Hippocampal formation (tissue), 2 donors: ENCODE measurements around the gene FANK1.

Source experiments
- DNase-seq, 2 donors: peaks; one replicate each; lab custom pipeline; 2025; lab: John Stamatoyannopoulos, UW

Gene FANK1

DNA sequence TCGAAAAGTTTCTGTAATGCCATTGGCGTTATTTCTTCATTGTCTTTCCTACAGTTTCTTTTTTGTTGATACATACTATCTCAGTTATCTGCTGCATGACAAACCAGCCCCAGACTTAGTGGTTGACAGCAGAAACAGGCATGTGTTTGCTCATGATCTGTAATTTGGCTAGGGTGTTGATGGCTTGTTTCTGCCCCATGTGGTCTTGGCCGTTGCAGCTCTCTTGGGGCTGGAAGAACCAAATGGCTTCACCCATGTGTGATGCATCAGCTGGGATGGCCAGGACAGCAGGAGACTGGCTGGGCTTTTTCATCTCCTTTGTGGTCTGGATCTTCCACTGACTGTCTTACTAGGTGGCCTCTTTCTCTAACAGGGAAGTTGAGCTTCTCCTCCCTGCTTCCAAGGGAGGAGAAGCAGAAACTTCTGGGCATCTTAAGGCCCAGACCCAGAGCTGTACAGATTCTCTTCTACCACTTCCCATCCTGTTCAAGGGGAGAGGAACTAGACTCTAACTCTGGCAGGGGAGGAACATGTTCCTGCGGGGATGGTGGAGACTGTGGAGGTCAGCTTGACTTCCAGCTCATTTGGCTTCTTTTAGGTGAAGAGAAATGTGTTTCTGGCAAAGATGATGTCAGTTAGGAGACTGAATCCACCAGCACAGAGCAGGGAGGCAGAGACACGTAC, 89.3 kb downstream of the FANK1 start:
- DNase-seq = no peak

- DNase-seq = no peak
These were observed 93.4 kb downstream of the FANK1 start for GRCh38 chr10:125989791-125990190.

GRCh38 chr10:125990974-125991373, 94.6 kb downstream of the FANK1 start:
- DNase-seq = no peak

- DNase-seq = no peak
These were observed 95.0 kb downstream of the FANK1 start for GRCh38 chr10:125991392-125991791.

DNA sequence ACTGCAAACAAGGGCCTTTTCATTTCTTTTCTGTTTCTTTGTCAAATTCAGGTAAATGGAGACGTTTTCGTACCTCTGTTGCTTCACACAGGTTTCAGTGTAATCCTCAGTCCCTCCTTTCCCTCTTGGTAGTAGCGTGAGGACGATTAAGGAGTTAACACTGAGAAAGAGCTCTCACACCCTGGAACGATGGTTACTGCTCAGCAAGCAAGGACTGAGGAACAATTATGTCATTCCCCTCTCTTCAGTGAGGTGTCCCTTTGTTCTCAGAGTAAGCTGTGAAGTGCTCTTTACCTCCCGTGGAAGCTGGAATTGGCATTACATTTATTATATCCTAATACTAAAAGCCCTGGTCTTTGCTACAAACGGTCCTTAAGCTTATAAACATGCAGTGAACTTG, 95.9 kb downstream of the FANK1 start:
- DNase-seq = no peak

DNA sequence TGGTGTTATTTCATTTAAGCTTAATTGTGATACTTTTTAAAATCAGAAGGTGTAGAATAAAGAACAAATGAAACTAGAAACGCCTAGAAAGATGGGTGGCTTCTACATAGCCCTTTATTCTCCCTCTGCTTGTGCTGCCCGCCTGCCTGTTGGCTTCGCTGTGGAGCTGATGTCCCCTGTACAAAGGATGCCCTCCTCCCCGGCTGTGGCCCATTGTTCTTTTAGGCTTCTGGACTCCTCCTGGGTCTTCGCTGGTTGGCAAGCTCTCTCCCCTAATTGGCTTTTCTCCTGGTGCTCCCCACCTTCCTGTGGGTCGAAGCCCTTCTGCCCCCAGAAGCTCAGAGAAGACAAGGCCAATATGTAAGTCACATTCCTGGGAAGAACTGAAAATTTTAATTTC, 98.2 kb downstream of the FANK1 start:
- DNase-seq = no peak

- DNase-seq = no peak
These were observed 99.5 kb downstream of the FANK1 start for GRCh38 chr10:125995726-125996304.

DNA sequence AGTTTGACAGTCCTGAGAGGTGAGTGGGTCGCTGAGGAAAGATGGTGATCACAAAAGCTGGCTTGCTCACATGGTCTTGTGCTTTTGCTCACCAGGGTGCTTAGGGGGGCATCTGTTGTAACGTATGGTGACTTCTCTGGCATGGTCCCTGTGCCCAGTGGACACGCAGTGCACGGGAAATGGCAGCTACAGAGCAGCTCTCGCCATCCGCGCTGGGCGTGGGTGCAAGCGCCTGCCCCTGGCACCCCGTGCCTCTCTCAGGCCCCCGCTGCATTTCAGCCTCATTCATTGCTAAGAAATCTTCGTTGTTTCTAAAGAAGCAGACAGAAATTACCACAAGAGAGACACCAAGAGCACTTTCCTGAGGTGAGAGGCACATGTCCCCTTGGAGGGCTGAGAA, 101.2 kb downstream of the FANK1 start:
- no peak for DNase-seq

DNA sequence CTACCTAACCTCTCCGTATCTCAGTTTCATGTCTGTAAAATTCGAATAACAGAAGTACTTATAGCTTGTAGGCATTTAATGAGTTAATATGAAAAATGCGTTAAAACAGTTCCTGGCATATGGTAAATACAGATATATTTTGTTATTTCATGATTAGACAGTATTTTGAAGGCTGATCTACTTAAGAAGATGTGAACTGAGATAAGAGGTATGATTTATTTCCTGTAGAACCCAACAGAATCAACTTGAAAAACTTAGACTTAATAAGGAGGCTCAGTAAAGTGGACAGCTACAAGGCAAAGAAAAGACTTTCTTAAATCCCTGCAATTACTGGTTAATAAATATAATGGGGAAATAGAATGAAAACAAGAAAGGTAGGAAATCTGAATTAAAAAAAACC, 103.3 kb downstream of the FANK1 start:
- no peak for DNase-seq

DNA sequence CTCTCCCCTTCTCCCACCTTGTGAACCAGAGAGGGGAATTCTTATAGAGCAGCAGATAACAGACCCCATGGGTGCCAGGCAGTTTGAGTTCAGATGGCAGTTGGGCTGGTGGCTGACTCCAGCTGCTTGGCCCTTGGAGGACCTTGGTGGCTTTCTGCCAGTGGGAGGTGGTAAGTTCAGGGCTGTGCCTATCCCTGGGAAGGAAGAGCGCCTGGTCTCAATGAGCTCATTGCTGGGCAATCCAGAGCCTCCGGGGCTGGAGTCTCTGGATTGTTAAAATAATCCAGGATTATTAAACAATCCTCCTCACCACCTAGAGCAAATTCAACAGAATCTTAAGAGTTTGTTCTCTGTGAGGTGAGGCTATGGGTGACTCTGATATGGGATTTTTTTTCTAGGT, 105.2 kb downstream of the FANK1 start:
- no peak for DNase-seq

GRCh38 chr10:126004752-126005151, 108.4 kb downstream of the FANK1 start:
- DNase-seq = no peak

GRCh38 chr10:126006264-126006663, 109.9 kb downstream of the FANK1 start:
- DNase-seq = no peak

DNA sequence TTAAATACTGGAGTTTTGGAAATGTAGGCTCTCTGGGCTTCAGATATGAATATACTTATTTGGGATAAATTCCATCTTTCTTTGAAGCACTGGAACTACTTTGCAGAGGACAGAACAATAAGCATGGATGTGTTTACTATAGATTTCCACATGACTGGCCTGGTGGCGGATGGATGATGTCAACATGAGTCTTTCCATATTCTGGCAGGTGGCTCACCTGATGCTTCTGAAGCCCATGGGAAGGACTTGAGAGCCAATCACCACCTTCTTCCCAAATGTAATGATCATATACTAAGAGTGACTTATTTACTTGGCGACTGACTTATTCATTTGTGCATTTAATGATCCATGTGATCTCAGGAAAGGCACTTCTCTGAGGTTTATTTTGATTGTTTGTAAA, 110.5 kb downstream of the FANK1 start:
- DNase-seq = no peak

DNA sequence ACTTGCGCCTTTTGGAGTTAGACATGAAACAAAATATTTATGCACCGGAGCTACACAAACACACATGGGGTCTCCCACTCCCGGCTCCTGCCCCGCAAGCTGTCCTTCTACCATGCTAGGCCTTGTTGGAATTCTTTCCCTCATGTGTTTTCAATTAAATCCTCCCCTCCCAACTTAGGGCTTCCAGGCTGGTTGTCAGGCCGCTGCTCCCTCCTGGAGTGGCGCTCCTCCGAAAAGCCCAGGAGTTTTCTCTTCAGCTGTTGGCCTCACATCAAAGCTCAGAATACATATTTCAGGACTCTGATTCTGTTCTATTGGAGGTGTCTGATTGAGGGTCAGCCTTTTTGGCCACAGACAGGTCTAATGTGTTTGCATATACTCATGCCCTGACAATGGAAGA, 113.3 kb downstream of the FANK1 start:
- no peak for DNase-seq

GRCh38 chr10:126011995-126012394, 115.6 kb downstream of the FANK1 start:
- no peak for DNase-seq

- DNase-seq = no peak
These were observed 116.1 kb downstream of the FANK1 start for GRCh38 chr10:126012485-126012884.

DNA sequence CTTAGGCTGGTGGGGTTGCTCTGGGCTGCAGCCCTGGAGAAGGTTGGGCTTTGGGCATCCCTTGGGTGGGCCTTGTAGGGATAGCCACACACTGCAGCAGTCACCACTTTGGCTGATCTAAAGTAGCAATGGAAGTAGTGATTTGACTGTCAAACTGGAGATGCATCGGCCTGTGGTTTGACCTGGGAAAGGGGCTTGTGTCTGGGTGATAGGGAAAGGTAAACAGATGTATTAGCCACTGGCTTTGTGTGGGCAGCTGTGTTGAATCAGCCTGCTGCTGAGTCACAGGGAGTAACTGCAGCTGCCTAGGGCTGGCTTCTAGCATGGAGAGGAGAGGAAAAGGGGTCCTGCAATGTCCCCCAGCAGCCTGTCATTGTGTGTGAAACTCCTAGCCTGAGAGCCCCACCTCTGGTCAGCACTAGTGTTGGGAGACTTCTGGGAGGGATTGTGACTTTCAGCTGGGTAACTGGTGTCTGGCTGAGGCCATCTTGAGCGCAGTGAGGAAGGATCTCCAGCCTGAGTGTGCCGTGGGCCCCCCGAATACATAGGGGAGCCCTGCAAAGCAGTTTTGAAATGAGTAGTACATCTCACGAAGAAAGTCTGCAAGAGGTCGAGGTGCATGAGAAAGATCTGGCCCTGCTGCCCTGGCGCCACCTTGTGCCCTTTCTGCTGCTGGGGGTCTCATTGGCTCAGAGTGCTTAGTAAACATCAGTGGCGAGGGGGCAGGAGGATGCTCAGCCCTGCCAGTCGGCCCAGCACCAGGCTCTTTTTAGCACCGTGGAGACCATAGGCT, 117.3 kb downstream of the FANK1 start:
- no peak for DNase-seq

GRCh38 chr10:126014309-126014708, 117.9 kb downstream of the FANK1 start:
- no peak for DNase-seq

DNA sequence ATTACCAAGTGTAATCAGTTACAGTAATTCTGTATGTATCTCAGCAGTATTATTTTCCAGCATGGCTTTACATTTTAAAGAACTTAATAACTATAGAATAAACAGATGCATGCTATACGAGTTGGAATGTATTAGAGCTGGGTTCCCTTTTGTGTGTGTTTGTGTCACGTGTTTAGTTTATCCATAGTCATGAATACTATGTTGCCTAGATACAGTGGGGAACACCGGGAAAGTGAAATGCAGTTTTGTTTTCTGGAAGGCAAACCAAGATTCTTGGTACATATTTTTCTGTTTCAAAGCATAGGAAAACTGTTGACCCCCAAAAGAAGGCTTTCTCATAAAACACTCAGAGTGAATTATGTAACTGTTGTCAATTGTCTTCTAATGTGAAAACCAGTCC, 119.0 kb downstream of the FANK1 start:
- DNase-seq = no peak

GRCh38 chr10:126016156-126016805, 119.9 kb downstream of the FANK1 start:
- DNase-seq = no peak

DNA sequence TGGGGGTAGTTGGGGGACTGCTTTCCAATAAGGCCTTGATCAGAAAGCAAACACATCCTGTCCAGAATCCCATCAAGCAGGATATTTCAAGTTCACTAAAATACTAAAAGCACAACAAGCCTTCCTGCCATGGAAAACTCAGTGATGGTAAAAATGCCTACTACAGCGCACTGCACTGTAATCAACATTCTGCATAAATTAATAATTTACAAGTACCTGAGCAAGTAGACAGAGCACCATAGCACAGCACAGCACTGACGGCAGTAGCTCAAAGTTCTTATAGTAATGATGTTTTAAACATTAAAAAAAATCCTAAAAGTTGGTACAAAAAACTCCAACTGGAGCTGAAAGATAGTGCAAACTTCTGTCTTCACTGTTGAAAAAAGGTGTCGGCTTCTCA, 120.5 kb downstream of the FANK1 start:
- no peak for DNase-seq

DNA sequence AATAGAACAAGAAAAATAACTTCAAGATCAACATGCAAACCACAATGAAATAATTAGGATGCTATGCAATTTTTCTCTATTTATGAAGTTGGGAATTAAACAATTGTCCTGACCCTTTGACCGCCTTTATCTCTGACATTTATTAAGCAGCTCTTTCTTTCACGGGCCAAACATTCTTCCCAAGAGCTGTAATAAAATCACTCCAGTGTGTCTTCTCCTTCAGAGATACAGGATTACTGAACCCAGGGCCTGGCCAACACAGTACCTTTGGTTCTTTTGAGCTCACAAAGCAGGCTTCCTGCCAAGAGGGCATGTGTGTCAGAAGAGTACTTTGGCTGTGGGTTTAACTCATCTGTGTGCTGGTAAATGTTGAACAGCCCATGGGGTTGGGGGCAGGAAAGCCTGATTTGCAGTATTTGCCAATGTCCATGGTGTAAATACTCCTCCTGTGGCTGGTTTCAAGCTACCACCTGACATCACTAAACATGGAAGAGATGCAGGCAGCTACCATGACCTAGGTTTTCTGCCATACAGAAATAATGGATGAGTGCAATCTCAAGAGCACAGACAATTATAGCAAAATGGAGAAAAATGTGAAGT, 121.7 kb downstream of the FANK1 start:
- DNase-seq = no peak
